GM19043 (cell line): ENCODE results near the gene PPP1R37.
A peak's percentile ranks its signal among the peaks of the same experiment; 100 is the strongest.

Source experiments
- ATAC-seq: cut with Tn5 transposase; IDR thresholded peaks from one replicate; pipeline ENCODE4 v1.9.1; 2021; ENCODE audit warnings: low read depth; ENCODE audit not compliant: unreplicated experiment

Gene PPP1R37

DNA sequence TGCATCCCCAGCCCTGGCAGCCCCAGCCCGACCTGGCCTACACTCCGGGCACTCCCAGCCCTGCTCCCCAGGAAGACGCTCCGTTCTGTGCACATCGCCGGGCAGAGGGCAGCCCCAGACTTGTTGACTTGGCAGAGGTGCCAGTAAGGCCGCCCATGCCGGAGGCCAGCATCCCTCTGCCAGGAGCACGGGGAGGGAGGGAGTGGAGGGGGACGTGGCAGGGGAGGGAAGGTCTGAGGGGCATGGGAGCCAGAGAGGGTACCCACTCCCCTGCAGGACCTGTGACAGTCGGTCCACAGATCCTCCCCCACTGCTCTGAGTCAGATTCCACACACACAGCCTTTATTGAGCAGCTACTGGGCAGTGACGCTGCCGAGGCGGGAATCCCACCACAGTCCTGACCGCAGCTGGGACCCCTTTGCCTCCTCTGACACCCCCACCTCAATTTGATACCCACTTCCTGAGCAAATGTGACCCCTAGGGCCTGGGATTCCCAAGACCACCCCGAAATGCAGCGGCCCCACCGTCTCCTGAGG lies 69.7 kb downstream of the PPP1R37 start:
- ATAC-seq, result no peak

DNA sequence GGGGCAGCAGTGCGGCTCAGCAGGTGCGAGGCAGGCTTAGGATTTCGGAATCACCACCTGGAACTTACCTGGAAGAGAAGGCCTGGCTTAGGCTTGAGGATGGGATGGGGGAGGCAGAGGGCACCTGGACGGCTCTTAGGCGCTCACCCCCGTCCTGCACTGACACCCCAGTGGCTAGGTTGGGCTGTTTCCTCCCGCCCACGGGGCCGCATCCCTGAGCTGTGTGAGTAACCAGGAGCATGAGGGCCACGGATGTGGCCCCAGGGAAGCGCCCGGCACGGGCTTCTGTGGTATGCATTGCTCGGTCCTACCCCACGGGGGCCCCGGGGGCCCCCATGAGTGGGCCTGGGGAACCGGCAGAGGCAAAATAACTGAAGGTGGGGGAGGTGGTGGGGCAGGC lies 70.2 kb downstream of the PPP1R37 start:
- no peak for ATAC-seq

DNA sequence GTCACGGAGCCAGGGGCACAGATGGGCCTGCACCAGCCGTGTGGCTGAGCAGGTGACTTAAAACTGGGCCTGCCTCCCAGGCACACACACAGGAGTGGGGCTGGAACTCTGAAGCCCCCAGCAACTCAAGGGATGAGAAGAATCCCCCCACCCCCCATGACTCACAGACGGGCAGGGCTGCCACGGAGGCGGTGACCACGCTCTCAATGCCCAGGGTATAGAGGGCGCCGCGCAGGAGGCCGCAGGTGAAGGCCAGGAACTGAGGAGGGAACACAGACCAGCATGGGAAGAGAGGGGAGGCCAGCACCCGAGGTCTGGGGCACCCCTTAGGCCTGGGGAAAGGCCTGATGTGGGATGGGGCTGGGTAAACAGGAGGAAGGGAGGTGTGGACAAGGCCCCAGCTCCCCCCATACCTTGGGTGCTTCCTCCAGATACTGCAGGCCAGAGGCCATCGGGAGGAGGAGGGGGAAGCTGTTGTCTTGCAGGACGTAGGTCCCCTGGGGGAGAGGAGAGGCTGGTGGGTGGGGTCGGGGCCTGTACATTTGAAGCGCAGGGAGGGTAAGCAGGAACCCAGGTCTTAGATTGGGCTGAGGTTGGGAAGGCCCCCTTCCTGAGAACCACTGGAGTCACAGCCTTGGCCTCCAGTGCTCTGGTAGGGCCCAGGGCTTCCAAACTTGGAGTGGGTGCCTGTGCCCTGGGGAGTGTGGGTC lies 70.9 kb downstream of the PPP1R37 start:
- ATAC-seq, result no peak

DNA sequence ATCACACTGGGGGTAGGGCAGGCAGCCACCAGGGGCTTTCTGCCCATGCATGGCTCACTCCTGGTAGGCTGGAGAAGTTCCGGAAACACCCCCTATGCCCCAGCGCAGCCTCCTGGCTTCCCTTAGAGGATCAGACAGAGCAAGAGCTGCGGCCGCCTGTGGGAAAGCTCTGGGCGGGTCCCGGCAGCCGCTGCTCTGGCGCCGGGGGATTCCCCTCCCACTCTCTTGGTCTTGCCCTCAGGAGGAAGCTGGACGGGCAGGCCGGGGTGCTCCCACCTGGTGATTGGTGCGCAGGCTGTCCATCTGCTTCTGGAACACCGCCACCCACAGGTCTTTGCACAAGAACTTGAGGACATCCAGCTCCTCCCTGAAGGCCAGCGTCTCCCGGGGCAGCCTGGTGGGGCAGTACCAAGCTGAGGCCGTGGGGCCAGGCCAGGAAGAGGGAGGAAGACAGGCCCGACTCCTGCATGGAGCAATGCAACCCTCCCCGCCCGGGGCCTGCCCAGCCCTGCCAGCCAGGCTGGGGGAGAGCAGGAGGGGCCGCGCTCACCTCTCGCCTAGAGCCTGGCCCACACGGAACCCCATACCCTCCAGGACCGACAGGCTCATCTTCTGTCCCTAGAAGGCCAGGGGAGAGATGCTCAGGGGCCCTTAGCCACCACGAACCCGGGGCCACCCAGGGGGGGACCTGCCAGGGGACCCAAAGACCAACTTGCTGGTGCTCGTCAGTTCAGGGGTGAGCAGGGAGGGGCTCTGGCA lies 71.8 kb downstream of the PPP1R37 start:
- ATAC-seq, result peak; percentile 64

DNA sequence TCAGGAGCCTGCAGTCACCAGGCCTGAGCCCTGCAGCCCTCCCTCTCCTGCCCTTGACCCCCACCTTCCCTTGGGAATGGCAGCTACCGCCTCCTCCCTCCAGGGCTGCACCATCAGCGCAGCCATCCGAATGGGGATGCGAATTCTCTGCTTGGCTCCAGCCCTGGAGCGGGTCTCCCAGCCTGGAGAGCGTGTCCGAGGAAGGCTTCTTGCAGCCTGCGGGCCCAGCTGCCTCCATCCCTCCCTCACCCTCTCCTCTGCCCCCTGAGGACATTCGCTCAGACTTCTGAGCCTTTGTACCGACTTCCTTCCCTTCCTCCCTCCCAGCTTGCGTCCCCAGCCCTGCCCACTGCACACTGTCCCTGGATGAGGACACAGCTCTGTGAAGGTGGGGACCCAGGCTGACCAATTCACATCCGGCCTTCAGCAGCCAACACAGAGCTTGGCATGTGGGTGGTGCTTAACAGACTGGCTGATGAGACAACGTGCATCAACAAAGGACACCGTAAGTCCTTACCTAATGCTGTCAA lies 73.8 kb downstream of the PPP1R37 start:
- no peak for ATAC-seq

DNA sequence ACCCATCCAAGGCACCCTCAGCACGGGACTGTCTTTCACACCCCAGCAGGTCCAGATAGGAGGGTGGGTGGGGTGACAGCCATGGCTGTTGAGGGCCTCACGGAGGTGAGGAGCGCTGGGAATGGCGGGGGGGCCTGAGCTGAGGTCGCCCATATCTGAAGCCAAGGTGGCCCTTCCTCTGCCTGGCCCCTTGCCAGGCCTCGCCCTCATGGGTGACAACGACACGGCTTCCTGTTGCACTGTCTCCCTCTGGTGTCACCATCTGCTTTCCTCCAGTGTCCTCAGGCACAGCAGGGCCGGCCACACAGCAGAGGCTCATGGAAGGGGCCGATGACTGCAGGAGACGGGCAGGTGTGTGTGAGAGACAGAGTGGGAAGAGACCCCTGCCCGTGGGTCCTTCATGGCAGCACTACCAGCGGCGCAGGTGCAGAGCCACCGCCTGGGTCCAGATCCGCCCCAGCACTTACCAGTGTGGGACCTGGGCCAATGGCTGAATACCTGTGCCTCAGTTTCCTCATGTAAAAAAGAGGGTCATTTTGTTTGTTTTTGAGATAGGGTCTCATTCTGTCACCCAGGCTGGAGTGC lies 75.9 kb downstream of the PPP1R37 start:
- ATAC-seq, result no peak

DNA sequence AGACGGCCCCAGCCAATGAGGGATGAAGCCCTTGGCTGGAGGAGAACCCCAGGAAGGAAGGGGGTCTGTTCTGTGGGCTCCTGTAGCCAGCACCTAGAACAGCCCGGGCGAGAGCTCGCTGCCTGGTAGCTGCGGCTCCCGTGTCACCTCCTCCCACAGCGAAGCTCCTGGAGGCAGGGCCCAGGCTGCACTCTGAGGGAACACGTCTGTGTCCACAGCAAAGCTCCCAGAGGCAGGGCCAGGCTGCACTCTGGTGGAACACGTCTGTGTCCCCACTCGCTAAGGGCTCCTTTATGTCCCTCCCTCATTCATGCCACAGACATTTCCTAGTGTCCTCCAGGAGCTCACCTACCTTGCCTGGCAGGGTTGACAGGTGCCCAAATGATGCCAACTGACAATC lies 76.6 kb downstream of the PPP1R37 start:
- ATAC-seq, result no peak

DNA sequence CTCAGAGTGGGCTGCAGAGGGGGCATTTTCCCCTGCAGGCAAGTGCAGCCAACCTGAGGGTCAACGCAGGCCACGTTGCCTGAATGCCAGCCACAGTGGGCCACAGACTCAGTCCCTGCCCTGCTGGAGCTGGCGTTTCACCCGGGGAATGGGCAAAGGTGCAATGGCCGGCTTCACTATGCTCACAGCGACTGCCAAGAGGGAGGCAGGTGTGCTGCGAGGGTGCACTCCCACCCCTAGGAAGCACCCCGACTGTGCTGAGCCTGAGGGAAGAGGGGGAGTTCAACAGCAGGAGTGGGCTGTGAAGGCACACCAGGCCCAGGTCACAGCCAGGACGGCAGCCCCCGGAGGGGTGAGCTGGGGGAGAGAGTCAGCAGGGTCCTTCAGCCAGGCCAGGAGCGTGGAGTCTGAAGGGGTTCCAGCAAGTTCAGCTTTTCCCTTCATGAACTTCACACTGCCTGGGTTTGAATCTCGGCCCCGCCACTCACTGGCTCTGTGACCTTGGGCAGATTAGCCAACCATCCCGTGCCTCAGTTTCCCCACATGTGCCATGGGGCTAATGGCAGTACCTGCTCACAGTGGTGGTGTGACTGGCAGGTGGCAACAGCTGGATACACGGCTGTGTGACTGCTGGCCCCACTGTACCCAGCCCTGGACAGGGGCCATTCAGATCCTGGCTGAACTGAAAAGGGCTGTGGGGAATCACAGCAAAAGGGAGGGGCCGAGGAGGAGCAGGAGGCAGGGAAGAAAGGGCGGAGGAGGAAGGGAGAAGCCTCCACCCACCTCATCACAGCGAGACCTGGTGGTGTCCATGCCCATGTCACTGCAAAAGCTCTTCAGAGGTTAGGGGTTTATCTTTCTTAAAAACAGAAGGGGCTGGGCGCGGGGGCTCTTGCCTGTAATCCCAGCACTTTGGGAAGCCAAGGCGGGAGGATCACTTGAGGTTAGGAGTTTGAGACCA lies 77.4 kb downstream of the PPP1R37 start:
- ATAC-seq, result no peak

DNA sequence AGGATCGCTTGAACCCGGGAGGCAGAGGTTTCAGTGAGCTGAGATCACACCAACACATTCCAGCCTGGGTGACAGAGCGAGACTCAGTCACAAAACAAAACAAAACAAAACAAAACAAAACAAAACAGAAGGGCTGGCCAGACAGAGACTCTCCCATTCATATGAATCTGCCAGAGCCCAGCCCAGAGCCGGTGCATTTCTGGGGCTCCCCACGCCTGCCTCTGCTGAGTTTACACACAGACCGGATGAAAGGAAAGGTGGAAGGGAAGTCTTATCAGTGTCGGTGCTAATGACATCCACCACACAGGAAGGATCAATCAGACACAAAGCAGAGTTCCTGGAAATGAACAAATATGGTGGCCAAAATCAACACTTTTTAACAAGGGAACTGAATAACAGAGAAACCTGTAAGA lies 78.2 kb downstream of the PPP1R37 start:
- ATAC-seq, result no peak

DNA sequence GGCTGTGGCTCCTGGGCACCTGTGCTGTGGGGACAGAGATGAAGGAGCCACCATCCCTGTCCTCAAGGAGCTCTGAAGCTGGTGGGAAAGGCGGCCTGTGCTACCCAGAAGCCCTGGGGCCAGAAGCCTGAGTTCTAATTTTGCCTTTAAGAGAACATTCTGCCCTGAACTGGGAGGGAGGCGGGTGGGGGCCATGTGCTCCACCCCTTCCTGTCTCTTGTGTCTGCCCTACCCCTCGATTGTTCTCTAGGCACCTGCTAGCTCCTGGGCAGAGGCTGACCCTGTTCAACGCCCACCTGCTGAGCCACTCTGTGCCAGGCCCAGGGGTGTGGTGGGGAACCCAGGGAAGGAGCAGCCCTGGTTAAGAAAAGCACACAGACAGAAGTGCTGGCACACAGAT lies 79.2 kb downstream of the PPP1R37 start:
- no peak for ATAC-seq

DNA sequence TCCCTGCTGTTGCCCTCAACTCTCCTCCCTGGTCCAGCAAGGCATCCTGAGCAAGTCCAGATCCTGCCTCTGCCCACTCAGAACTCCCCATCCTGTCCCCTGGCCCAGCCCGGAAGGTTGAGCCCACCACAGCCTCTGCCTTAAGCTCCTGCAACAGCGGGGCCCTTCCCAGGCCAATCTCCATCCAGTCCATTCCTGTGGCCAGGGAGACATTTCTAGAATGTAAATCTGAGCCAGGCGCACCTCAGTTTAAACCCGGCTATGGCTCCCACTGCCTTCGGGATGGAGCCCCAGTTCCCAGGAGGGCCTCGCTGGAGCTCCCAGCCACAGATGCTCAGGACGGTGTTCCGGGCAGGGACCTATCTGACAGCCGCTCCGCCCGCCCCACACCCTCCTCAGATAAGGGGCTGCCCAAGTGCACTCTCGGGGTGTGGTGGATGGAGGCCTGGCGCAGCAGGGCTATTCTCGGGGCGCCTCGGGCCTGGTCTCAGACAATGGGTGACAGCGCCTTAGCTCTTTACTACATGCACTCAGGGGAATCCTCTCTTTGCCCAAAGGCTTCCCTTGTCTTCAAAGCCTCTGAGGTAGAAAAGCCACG lies 79.7 kb downstream of the PPP1R37 start:
- ATAC-seq, result no peak

DNA sequence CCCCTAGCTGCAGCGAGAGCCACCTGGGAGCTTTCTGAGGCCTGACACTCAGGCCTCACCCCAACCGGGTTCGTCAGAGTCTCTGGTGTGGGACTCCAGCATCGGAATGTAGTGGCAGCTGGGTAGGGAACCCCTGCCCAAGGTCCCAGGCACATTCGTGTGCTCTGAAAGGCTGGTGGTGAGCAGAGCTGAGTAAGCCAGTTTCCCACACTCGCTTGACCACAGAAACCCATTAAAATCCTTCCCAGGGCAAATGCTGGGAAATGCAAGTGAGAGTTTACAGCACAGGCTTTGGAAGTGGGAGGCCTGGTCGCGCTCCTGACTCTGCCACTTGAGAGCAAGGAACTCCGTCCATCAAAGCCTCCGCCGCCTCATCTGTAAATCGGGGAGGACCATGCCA lies 80.8 kb downstream of the PPP1R37 start:
- ATAC-seq, result no peak

DNA sequence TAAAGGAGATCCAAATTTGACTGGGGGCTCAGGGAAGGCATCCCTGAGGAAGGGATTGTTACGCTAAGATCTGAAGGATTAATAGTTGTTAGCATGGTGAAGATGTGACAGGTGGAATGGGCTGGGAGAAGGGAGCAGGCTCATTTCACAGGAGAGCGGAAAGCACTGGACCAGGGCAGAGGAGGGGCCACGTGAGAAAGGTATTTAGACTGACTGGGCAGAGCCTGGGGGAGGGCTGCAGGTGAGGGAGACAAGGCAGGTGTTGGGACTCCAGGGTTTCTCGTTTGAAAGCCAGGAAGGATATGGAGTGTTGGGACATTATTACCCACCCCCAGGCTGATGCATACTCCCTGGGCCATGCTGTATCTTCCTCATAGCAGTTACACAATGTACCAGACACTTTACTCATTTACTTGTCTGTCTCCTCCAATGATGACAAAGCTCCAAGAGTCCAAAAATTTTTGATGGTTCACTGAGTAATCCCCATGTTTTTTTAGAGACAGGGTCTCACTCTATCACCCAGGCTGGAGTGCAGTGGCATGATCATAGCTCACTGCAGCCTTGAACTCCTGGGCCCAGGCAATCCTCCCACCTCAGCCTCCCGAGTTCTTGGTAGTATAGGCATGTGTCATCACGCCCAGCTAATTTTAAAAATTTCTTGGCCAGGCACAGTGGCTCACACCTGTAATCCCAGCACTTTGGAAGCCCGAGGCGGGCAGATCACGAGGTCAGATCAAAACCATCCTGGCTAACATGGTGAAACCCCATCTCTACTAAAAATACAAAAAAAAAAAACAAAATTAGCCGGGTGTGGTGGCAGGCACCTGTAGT lies 82.8 kb downstream of the PPP1R37 start:
- ATAC-seq, result no peak

DNA sequence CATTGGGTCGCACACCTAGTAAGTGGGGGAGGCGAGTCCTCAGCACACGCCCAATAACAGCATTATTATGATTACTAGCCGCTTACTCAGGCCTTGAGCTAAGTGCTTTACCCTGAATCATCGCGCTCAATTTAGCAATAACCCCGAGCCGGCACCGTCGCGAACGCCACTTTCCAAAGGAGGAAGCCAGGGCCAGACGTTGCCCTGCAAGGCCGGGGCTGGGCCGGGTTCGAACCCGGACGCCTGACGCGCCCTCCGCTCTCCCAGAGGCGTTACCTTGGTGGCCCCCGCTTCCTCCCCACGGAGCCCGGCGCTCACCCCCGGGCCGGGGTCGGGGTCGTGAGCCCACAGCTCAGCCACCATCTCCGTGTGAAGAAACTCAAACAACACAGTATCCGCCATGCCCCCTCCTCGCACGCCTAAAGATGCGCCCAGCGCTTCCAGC lies 84.9 kb downstream of the PPP1R37 start, which contains the start of gene TRAPPC6A:
Gene TRAPPC6A (minus strand): TSS at position 421 of the 445 bp plus-strand sequence. CDS start 19 bp downstream, at position 402.
- ATAC-seq, result no peak

DNA sequence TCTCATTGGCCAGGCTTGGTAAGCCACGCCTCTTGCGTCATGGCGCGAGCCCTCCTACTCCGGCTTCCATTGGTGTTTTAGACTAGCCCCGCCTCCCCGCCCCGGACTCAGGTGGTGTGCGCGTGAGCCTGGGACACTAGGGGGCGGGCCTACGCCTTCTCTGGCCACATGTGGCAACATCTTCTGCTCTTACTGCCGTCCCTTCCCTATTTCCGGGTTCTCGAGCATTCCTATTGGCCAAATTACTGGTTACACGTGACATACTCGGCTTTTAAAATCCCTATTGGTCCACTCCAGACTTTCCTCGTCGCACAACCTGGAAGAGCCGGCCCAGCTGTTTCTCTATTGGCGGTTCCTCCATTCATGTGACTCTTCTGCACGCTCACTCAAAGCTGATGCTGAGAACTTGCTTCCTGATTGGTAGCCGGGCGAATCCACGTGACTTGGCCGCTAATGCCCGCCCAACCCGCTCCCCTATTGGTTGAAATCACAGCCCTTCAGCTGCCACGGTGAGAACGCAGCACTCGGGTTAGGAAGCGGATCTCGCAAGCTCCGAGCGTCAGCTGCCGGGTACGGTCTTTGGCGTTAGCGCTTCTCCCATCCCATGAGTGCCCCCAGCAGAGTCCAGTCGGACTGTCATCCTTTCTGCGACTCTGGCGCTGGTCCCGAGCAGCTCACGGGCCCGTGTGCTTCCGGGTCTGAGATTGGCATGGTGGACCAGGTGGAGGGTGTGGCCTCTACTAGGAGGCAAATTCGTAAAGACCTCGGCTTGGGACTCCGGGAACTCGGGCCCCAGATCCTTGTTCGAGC lies 85.5 kb downstream of the PPP1R37 start, which contains the start of gene BLOC1S3:
Gene BLOC1S3 (plus strand): TSS at position 523 of the 810 bp plus-strand sequence. CDS start 513 bp downstream, outside the sequence.
- ATAC-seq, result peak; percentile 78

DNA sequence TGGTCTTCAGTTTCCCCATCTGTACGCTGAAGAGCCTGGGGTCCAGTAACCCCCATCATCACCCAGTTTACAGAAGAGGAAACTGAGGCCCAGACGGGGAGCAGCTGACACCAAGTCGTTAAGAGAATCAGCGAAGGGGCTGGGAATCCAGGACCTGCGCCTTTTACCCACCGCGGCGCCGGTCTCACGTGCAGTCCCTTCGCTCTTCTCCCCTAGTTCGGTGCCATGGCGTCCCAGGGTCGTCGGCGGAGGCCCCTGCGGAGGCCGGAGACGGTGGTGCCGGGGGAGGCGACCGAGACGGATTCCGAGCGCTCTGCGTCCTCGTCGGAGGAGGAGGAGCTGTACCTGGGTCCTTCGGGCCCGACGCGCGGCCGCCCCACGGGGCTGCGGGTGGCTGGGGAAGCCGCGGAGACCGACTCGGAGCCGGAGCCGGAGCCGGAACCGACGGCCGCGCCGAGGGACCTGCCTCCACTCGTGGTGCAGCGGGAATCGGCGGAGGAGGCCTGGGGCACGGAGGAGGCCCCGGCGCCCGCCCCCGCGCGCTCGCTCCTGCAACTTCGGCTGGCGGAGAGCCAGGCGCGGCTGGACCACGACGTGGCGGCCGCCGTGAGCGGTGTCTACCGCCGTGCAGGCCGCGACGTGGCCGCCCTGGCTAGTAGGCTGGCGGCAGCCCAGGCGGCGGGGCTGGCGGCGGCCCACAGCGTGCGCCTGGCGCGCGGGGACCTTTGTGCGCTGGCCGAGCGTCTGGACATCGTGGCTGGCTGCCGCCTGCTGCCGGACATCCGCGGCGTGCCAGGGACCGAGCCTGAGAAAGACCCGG lies 86.3 kb downstream of the PPP1R37 start:
- ATAC-seq, result no peak

DNA sequence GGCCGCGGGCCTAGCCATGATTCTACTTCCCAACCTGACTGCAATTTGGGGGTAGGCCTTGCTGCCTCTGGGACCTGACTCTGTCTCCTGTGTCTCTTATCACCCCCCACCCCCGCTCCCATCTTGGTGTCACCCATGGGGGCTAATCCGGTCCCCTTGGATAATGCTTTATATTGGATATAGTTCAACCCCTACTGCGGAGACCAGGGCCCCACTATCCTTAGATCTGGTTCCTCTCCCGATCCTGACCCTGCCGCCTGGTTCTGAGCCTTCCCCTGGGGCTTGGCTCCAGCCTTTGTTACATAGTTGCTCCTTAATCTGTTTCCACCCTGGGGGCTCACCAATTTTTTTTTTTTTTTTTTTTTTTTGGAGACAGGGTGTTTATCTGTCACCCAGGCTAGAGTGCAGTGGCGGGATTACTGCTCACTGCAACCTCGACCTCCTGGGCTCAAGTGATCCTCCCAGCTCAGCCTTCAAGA lies 87.0 kb downstream of the PPP1R37 start:
- no peak for ATAC-seq
